Measurements from ENCODE around the gene SPATA46.
"Not testable (repeated sequence)": the region's sequence is repeated elsewhere in the genome, so short reads cannot be mapped to it uniquely, and the experiment has no call there.

The SPATA46 gene

GRCh38 chr1:162353702-162354101, 23.0 kb downstream of the SPATA46 start:
- no peak for DNase-seq (ENCODE audit: low spot score)

- no peak for DNase-seq (ENCODE audit: low spot score)
Measured at GRCh38 chr1:162353078-162353477, 23.6 kb downstream of the SPATA46 start.

- not testable (repeated sequence) for DNase-seq (ENCODE audit: low spot score)
Measured at GRCh38 chr1:162351874-162352273, 24.8 kb downstream of the SPATA46 start.

GRCh38 chr1:162351246-162351842, 25.3 kb downstream of the SPATA46 start:
- no peak for DNase-seq (ENCODE audit: low spot score)

GRCh38 chr1:162349635-162350330, 26.9 kb downstream of the SPATA46 start:
- DNase-seq (ENCODE audit: low spot score), result no peak

- DNase-seq (ENCODE audit: low spot score), result no peak
Measured at GRCh38 chr1:162347281-162347680, 29.4 kb downstream of the SPATA46 start.

GRCh38 chr1:162343470-162343869, 33.2 kb downstream of the SPATA46 start:
- no peak for DNase-seq (ENCODE audit: low spot score)

GRCh38 chr1:162342452-162342983, 34.1 kb downstream of the SPATA46 start:
- DNase-seq (ENCODE audit: low spot score), result no peak

- no peak for DNase-seq (ENCODE audit: low spot score)
Measured at GRCh38 chr1:162336621-162337285, 39.9 kb downstream of the SPATA46 start.

- DNase-seq (ENCODE audit: low spot score), result no peak
Measured at GRCh38 chr1:162335126-162335525, 41.5 kb downstream of the SPATA46 start.

- DNase-seq (ENCODE audit: low spot score), result no peak
Measured at GRCh38 chr1:162333991-162334390, 42.7 kb downstream of the SPATA46 start.

- DNase-seq (ENCODE audit: low spot score), result no peak
Measured at GRCh38 chr1:162329826-162330225, 46.8 kb downstream of the SPATA46 start.

- DNase-seq (ENCODE audit: low spot score), result no peak
Measured at GRCh38 chr1:162328512-162328911, 48.1 kb downstream of the SPATA46 start.

GRCh38 chr1:162327788-162328165, 48.9 kb downstream of the SPATA46 start:
- no peak for DNase-seq (ENCODE audit: low spot score)

GRCh38 chr1:162327144-162327787, 49.4 kb downstream of the SPATA46 start:
- no peak for DNase-seq (ENCODE audit: low spot score)

GRCh38 chr1:162326559-162326958, 50.1 kb downstream of the SPATA46 start:
- DNase-seq (ENCODE audit: low spot score), result no peak

- DNase-seq (ENCODE audit: low spot score), result no peak
Measured at GRCh38 chr1:162324396-162324795, 52.3 kb downstream of the SPATA46 start.
